ENCODE measurements around the gene METTL5. TPM values are rescaled to one million over a fixed set of nuclear protein-coding genes. Genes with fewer than 3 reads are reported as not detected.
"Not testable (repeated sequence)": the region's sequence is repeated elsewhere in the genome, so short reads cannot be mapped to it uniquely, and the experiment has no call there.

Gene METTL5
- total RNA-seq (10 to 100 TPM; 55.7 to 85.5 (median 68.0) TPM), polyA plus RNA-seq (10 to 100 TPM; 69.4 to 87.3 TPM)
- long read RNA-seq, donor 1, transcript METTL5-203 (8 exons, 800 nt), result minor isoform, 6 of 32 reads
- long read RNA-seq, donor 1, transcript METTL5-201 (7 exons, 1,010 nt), result major isoform, 11 of 32 reads
- long read RNA-seq, donor 1, transcript METTL5-206 (8 exons, 880 nt), result minor isoform, 9 of 32 reads
- long read RNA-seq, donor 1, partial matches to known transcripts, result 1 of 32 reads
- long read RNA-seq, donor 1, other reads (novel, unspliced or antisense), result 5 of 32 reads
- long read RNA-seq, donor 2, transcript METTL5-201 (7 exons, 1,010 nt), result major isoform, 16 of 49 reads
- long read RNA-seq, donor 2, transcript METTL5-206 (8 exons, 880 nt), result minor isoform, 10 of 49 reads
- long read RNA-seq, donor 2, transcript METTL5-203 (8 exons, 800 nt), result major isoform, 16 of 49 reads
- long read RNA-seq, donor 2, partial matches to known transcripts, result 2 of 49 reads
- long read RNA-seq, donor 2, other reads (novel, unspliced or antisense), result 2 of 49 reads
- long read RNA-seq, donor 3, transcript METTL5-203 (8 exons, 800 nt), result major isoform, 7 of 16 reads
- long read RNA-seq, donor 3, partial matches to known transcripts, result 2 of 16 reads
- long read RNA-seq, donor 3, other reads (novel, unspliced or antisense), result 1 of 16 reads

- Histone ChIP-seq H3K9me3 (no peaks in the 10 kb centered on the region), H3K4me1 (peaks cover 5 to 58% (median 45%) of the 10 kb centered on the region in 9 donors), H3K4me3 (peak within 1 kb of the TSS; percentile 56 to 92 (median 73)), H3K27ac (peak within 1 kb of the TSS; percentile 27 to 92 (median 84)), H3K27me3 (no peaks in the 10 kb centered on the region), H3K36me3 (peaks cover 0 to 22% (median 0%) of the 10 kb centered on the region in 9 donors)
- intact Hi-C loops (cut with DNase I), result loop anchor here (2.0 to 10.0 kb wide), 10 partner anchors 43 to 190 kb away; no protein-coding TSS in a partner anchor
- TF ChIP-seq CTCF (IDR thresholded peaks at IDR 0.05), result peak in 8 of 9 donors; percentile 89 to 100 (median 98)
- DNase-seq (peak; percentile 79 to 85), ATAC-seq (peak; percentile 57 to 77 (median 72))
- WGBS, 2 donors, result 2 to 3% methylated on average over 61 of the region's 61 CpGs
Measured at GRCh38 chr2:169824373-169825333, at the start of gene METTL5. METTL5 (minus strand) TSS chr2:169824905; CDS start chr2:169824597, 308 bp downstream.

- Histone ChIP-seq H3K9me3 (no peaks in the 10 kb centered on the region), H3K27ac (no peak overlapping the region), H3K4me1 (peaks cover 0 to 16% (median 9%) of the 10 kb centered on the region in 9 donors), H3K36me3 (peaks cover 0 to 38% (median 0%) of the 10 kb centered on the region in 9 donors), H3K27me3 (no peaks in the 10 kb centered on the region), H3K4me3 (no peak overlapping the region)
- WGBS, 2 donors, result 99 to 100% methylated on average over 1 of the region's 1 CpG
- no peak for TF ChIP-seq CTCF (IDR thresholded peaks at IDR 0.05)
- ATAC-seq, result no peak
- DNase-seq, result no peak
- intact Hi-C loops (cut with DNase I), result loop anchor here in 1 of 10 donors (10.0 kb wide), 1 partner anchor 47 kb away; the partner anchor contains the start of genes METTL5 and UBR3
Measured at GRCh38 chr2:169871994-169872393, 47.3 kb upstream of the METTL5 start.

- not testable (repeated sequence) for ATAC-seq, H3K27ac ChIP-seq, H3K4me3 ChIP-seq, H3K27me3 ChIP-seq, H3K9me3 ChIP-seq, DNase-seq
- Histone ChIP-seq H3K36me3 (peaks cover 0 to 31% (median 0%) of the 10 kb centered on the region in 9 donors), H3K4me1 (peaks cover 0 to 18% (median 9%) of the 10 kb centered on the region in 9 donors)
- 83 to 98% methylated on average over 9 of the region's 9 CpGs for WGBS, 2 donors
- intact Hi-C loops (cut with DNase I), result loop anchor here in 1 of 10 donors (10.0 kb wide), 1 partner anchor 47 kb away; the partner anchor contains the start of genes METTL5 and UBR3
Measured at GRCh38 chr2:169871369-169871768, 46.7 kb upstream of the METTL5 start.

GRCh38 chr2:169868951-169869350 lies 44.2 kb upstream of the METTL5 start:
- Histone ChIP-seq H3K27me3 (no peaks in the 10 kb centered on the region), H3K36me3 (peaks cover 0 to 9% (median 0%) of the 10 kb centered on the region in 9 donors), H3K4me1 (peaks cover 0 to 39% (median 16%) of the 10 kb centered on the region in 9 donors), H3K9me3 (no peaks in the 10 kb centered on the region), H3K4me3 (no peak overlapping the region), H3K27ac (no peak overlapping the region)
- intact Hi-C loops (cut with DNase I), result loop anchor here in 1 of 10 donors (5.0 kb wide), 1 partner anchor 47 kb away; the partner anchor contains the start of gene METTL5
- DNase-seq (no peak), ATAC-seq (no peak)
- no peak for TF ChIP-seq CTCF (IDR thresholded peaks at IDR 0.05)
- WGBS, 2 donors, result 71 to 74% methylated on average over 7 of the region's 7 CpGs
